HK-2 (cell line): ENCODE measurements around the gene MEX3A.
"Not testable (repeated sequence)": the region's sequence is repeated elsewhere in the genome, so short reads cannot be mapped to it uniquely, and the experiment has no call there.

Source experiments
- DNase-seq: peaks from one replicate; pipeline ENCODE4 v3.0.0-alpha.2; 2018; ENCODE audit not compliant: unreplicated experiment

Gene MEX3A

GRCh38 chr1:156079762-156080161 is 2.5 kb downstream of the MEX3A start:
- DNase-seq, result no peak

- DNase-seq, result no peak
These were observed 3.5 kb downstream of the MEX3A start for GRCh38 chr1:156078728-156079127.

GRCh38 chr1:156077430-156077760 is 4.9 kb downstream of the MEX3A start:
- DNase-seq, result no peak

GRCh38 chr1:156076609-156077429 is 5.4 kb downstream of the MEX3A start:
- DNase-seq, result no peak

GRCh38 chr1:156075775-156076204 is 6.5 kb downstream of the MEX3A start:
- no peak for DNase-seq

GRCh38 chr1:156075162-156075561 is 7.1 kb downstream of the MEX3A start:
- no peak for DNase-seq

- DNase-seq, result no peak
These were observed 7.6 kb downstream of the MEX3A start for GRCh38 chr1:156074661-156075060.

- no peak for DNase-seq
These were observed 8.5 kb downstream of the MEX3A start for GRCh38 chr1:156073740-156074139.

GRCh38 chr1:156073110-156073687 is 9.1 kb downstream of the MEX3A start:
- DNase-seq, result no peak

GRCh38 chr1:156072251-156072650 is 10.0 kb downstream of the MEX3A start:
- DNase-seq, result no peak

- DNase-seq, result not testable (repeated sequence)
These were observed 10.9 kb downstream of the MEX3A start for GRCh38 chr1:156071332-156071816.

GRCh38 chr1:156070548-156070947 is 11.7 kb downstream of the MEX3A start:
- DNase-seq, result no peak

- no peak for DNase-seq
These were observed 12.5 kb downstream of the MEX3A start for GRCh38 chr1:156069490-156070455.

- no peak for DNase-seq
These were observed 15.0 kb downstream of the MEX3A start for GRCh38 chr1:156067262-156067661.

GRCh38 chr1:156065871-156066270 is 16.4 kb downstream of the MEX3A start:
- DNase-seq, result no peak

- no peak for DNase-seq
These were observed 17.1 kb downstream of the MEX3A start for GRCh38 chr1:156065212-156065611.

GRCh38 chr1:156064615-156065014 is 17.6 kb downstream of the MEX3A start:
- no peak for DNase-seq

GRCh38 chr1:156063997-156064285 is 18.3 kb downstream of the MEX3A start:
- DNase-seq, result no peak

- DNase-seq, result no peak
These were observed 20.1 kb downstream of the MEX3A start for GRCh38 chr1:156062189-156062588.

GRCh38 chr1:156060937-156061636 is 21.2 kb downstream of the MEX3A start, which contains the start of gene RAB25:
Gene RAB25, plus strand, starts transcription at chr1:156061160. Its CDS starts 241 bp downstream, at chr1:156061401.
- no peak for DNase-seq

- DNase-seq, result no peak
These were observed 25.9 kb downstream of the MEX3A start for GRCh38 chr1:156056326-156056849.
